GM19328 (cell line): Measurements from ENCODE around the gene SLC5A5.

Experiments
- ATAC-seq: cut with Tn5 transposase; IDR thresholded peaks from one replicate; pipeline ENCODE4 v1.9.1; 2021; ENCODE audit warnings: mild to moderate bottlenecking, moderate library complexity; ENCODE audit not compliant: unreplicated experiment

SLC5A5 gene

GRCh38 chr19:17871878-17872250, at the start of gene SLC5A5:
Gene SLC5A5 (plus strand): TSS chr19:17871945. CDS start chr19:17872320, 375 bp downstream.
- ATAC-seq = no peak

GRCh38 chr19:17824339-17824738, 47.4 kb upstream of the SLC5A5 start:
- ATAC-seq = no peak

GRCh38 chr19:17826508-17827056, 45.2 kb upstream of the SLC5A5 start:
- no peak for ATAC-seq

- ATAC-seq = no peak
Observed at GRCh38 chr19:17829855-17830566, 41.7 kb upstream of the SLC5A5 start.

GRCh38 chr19:17830567-17831418, 41.0 kb upstream of the SLC5A5 start:
- no peak for ATAC-seq

GRCh38 chr19:17831419-17831888, 40.3 kb upstream of the SLC5A5 start:
- no peak for ATAC-seq

GRCh38 chr19:17832443-17833208, 39.1 kb upstream of the SLC5A5 start:
- no peak for ATAC-seq

- ATAC-seq = no peak
Observed at GRCh38 chr19:17834350-17835181, 37.2 kb upstream of the SLC5A5 start.

GRCh38 chr19:17835182-17836006, 36.4 kb upstream of the SLC5A5 start:
- ATAC-seq = no peak

- ATAC-seq = no peak
Observed at GRCh38 chr19:17836530-17836929, 35.2 kb upstream of the SLC5A5 start.

GRCh38 chr19:17837972-17838371, 33.8 kb upstream of the SLC5A5 start:
- ATAC-seq = no peak

GRCh38 chr19:17840019-17840418, 31.7 kb upstream of the SLC5A5 start:
- no peak for ATAC-seq

- ATAC-seq = no peak
Observed at GRCh38 chr19:17841371-17841809, 30.4 kb upstream of the SLC5A5 start.

- no peak for ATAC-seq
Observed at GRCh38 chr19:17841810-17842662, 29.7 kb upstream of the SLC5A5 start.

GRCh38 chr19:17842663-17843291, 29.0 kb upstream of the SLC5A5 start:
- no peak for ATAC-seq

GRCh38 chr19:17843292-17843827, 28.4 kb upstream of the SLC5A5 start:
- ATAC-seq = no peak

- ATAC-seq = no peak
Observed at GRCh38 chr19:17843908-17844490, 27.7 kb upstream of the SLC5A5 start.
